CD14-positive monocyte (primary cell): Measurements from ENCODE around the gene ACP7. TPM values are rescaled to one million over a fixed set of nuclear protein-coding genes. Genes with fewer than 3 reads are reported as not detected.
"Not testable (repeated sequence)": the region's sequence is repeated elsewhere in the genome, so short reads cannot be mapped to it uniquely, and the experiment has no call there.

Experiments used
- DNase-seq, 3 donors: peaks; one replicate each; pipeline ENCODE4 v3.0.0-alpha.2; 2011 to 2022
- H2AFZ ChIP-seq: 2 replicates; pipeline ENCODE4 v1.6.0; 2012; ENCODE audit warnings: mild to moderate bottlenecking, low read depth, low read length, inconsistent platforms; ENCODE audit not compliant: insufficient read depth, poor library complexity, severe bottlenecking
- H3K27ac ChIP-seq, 2 donors: 1 replicate in 1 of 2; 2 replicates in 1 of 2; pipeline ENCODE4 v1.5.1; 2012 to 2013; ENCODE audit warnings: low read length in 2 of 2, control low read depth in 1 of 2, inconsistent platforms in 1 of 2, low read depth in 1 of 2, mild to moderate bottlenecking in 1 of 2
- H3K27me3 ChIP-seq, 2 donors: one replicate each; pipeline versions ENCODE4 v1.6.0 to v1.6.1; 2011 to 2013; ENCODE audit warnings: low read length in 2 of 2; ENCODE audit not compliant: control insufficient read depth in 2 of 2, insufficient read depth in 2 of 2
- H3K36me3 ChIP-seq, 2 donors: replicated peaks in 1 of 2; 1 replicate in 1 of 2; 2 replicates in 1 of 2; pipeline versions ENCODE4 v1.5.1 to v1.6.1; 2012 to 2013; ENCODE audit warnings: low read length in 2 of 2, control low read depth in 1 of 2, inconsistent platforms in 1 of 2, mild to moderate bottlenecking in 1 of 2; ENCODE audit not compliant: insufficient read depth in 2 of 2, control insufficient read depth in 1 of 2
- H3K4me1 ChIP-seq, 2 donors: 1 replicate in 1 of 2; 2 replicates in 1 of 2; pipeline versions ENCODE4 v1.5.1 to v1.6.1; 2012 to 2013; ENCODE audit warnings: low read length in 2 of 2, control low read depth in 1 of 2, inconsistent platforms in 1 of 2, mild to moderate bottlenecking in 1 of 2, moderate library complexity in 1 of 2; ENCODE audit not compliant: insufficient read depth in 2 of 2, control insufficient read depth in 1 of 2
- H3K4me2 ChIP-seq: replicated peaks from 2 replicates; pipeline ENCODE3; 2012; ENCODE audit warnings: low read length, moderate library complexity, mild to moderate bottlenecking; ENCODE audit not compliant: poor library complexity, severe bottlenecking; ENCODE audit errors: extremely low read depth
- H3K4me3 ChIP-seq, 3 experiments: fragments of 200-600 bp in 1 of 3; sonication (generic) in 1 of 3; replicated peaks in 1 of 3; 1 replicate in 2 of 3; 2 replicates in 1 of 3; pipeline ENCODE4 v1.5.1; 2011 to 2013; ENCODE audit warnings: low read length in 3 of 3, mild to moderate bottlenecking in 3 of 3, control low read depth in 2 of 3, low read depth in 2 of 3, inconsistent platforms in 1 of 3, moderate library complexity in 1 of 3
- H3K79me2 ChIP-seq: 2 replicates; pipeline ENCODE4 v1.6.0; 2012; ENCODE audit warnings: mild to moderate bottlenecking, control low read depth, inconsistent platforms, low read length, moderate library complexity; ENCODE audit not compliant: insufficient read depth
- H3K9ac ChIP-seq: 2 replicates; pipeline ENCODE4 v1.6.0; 2017; ENCODE audit warnings: low read length, mild to moderate bottlenecking; ENCODE audit not compliant: insufficient read depth, poor library complexity, severe bottlenecking
- H3K9me3 ChIP-seq, 2 donors: replicated peaks in 1 of 2; 1 replicate in 1 of 2; 2 replicates in 1 of 2; pipeline versions ENCODE4 v1.5.1 to v1.6.1; 2012 to 2013; ENCODE audit warnings: low read length in 2 of 2, control low read depth in 1 of 2; ENCODE audit not compliant: control insufficient read depth in 1 of 2, insufficient read depth in 1 of 2
- H4K20me1 ChIP-seq: 2 replicates; pipeline ENCODE4 v1.6.0; 2012; ENCODE audit warnings: mild to moderate bottlenecking, low read length, control low read depth, moderate library complexity; ENCODE audit not compliant: insufficient read depth
- H3K27ac Mint-ChIP-seq, 7 donors: one replicate each; pipeline ENCODE4 v1.8.0; 2020; ENCODE audit warnings: mild to moderate bottlenecking in 7 of 7, mixed read lengths in 7 of 7, moderate library complexity in 6 of 7, inconsistent platforms in 2 of 7
- H3K27me3 Mint-ChIP-seq, 3 donors: one replicate each; pipeline ENCODE4 v1.8.0; 2021 to 2022; ENCODE audit warnings: low read depth in 3 of 3, mild to moderate bottlenecking in 3 of 3, mixed read lengths in 3 of 3, moderate library complexity in 3 of 3, inconsistent platforms in 1 of 3
- H3K36me3 Mint-ChIP-seq, 2 donors: one replicate each; pipeline ENCODE4 v1.8.0; 2020; ENCODE audit warnings: mixed read lengths in 2 of 2, inconsistent platforms in 1 of 2, mild to moderate bottlenecking in 1 of 2
- H3K4me1 Mint-ChIP-seq: one replicate; pipeline ENCODE4 v1.8.0; 2020; ENCODE audit warnings: mild to moderate bottlenecking, mixed read lengths
- H3K4me3 Mint-ChIP-seq, 2 donors: one replicate each; pipeline ENCODE4 v1.8.0; 2020; ENCODE audit warnings: mild to moderate bottlenecking in 2 of 2, mixed read lengths in 2 of 2, moderate library complexity in 1 of 2
- H3K9me3 Mint-ChIP-seq, 7 donors: one replicate each; pipeline ENCODE4 v1.8.0; 2020 to 2022; ENCODE audit warnings: mixed read lengths in 7 of 7, mild to moderate bottlenecking in 6 of 7, moderate library complexity in 6 of 7, inconsistent platforms in 2 of 7
- WGBS: methylation state at CpG from one replicate; pipeline ENCODE4 v1.1.5; 2013; ENCODE audit warnings: missing lambda C conversion rate; ENCODE audit not compliant: insufficient coverage; 5-methylcytosine and 5-hydroxymethylcytosine counted together
- intact Hi-C, 2 donors: fragments of 100-400 bp; cut with micrococcal nuclease; formaldehyde crosslinking; loops; one replicate each; pipeline versions ENCODE4 v1.15.0 to v1.15.1; 2023
- polyA plus RNA-seq, 3 donors: library from polyadenylated mRNA; depleted of rRNA in 1 of 3; unstranded in 2 of 3; stranded (reverse) in 1 of 3; fragments of 300-500 nt in 2 of 3; fragments of >200 nt in 1 of 3; fragmentation: Illumina TruSeq in 2 of 3; gene quantifications; 1 replicate in 2 of 3; 2 replicates in 1 of 3; pipeline ENCODE4 v1.2.3, GENCODE V29; 2012 to 2021
- TF ChIP-seq, protein P1 (sequence below): fragments of 200-600 bp; IDR thresholded peaks from one replicate; pipeline ENCODE4 v1.8.0; 2022; ENCODE audit warnings: antibody characterized with exemption, mild to moderate bottlenecking

The ACP7 gene
- polyA plus RNA-seq, 3 donors: not detected

DNA sequence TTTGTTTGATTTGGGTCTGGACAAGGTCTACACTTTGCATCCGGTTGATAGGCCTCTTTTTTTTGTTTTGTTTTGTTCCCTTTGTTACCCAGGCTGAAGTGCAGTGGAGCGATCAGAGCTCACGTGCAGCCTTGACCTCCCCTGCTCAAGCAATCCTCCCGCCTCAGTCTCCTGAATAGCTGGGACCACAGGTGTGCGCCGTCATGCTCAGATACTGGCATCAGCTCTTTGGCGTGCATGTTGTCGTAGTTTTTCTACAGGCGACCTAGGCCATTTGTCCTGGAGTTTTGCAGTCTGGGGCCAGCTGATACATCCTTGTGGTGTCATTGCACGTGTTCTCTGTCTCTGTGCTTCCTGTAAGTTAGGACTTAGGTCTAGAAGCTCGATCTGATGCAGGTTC is 57.8 kb downstream of the ACP7 start:
- Mint-ChIP-seq H3K4me1 (peaks cover 35% of the 10 kb centered on the region), H3K27ac (peak overlapping the region in 1 of 7 donors; percentile 36)
- H3K9ac ChIP-seq: no peak overlapping the region

DNA sequence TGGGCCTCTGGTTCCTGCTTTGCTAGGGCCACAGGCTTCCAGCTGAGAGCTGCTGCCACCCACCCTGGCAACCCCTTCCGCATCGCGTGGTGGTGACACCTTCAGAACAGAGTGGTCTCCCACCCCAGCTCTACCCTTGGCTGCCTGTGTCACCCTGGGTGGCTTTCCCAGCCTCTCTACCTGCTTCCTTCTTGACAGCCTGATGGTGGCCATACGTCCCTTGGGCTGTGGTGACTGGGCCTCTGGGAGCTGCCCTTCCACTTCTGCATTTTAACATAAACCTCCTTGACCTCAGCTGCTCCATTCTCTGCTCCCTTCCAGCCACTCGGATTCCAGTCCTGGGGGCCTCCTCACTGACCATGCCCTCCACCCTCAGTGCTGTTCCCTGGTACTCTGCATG is 58.5 kb downstream of the ACP7 start:
- 22% methylated on average over 5 of the region's 5 CpGs for WGBS
- Mint-ChIP-seq H3K36me3 (peaks cover 3 to 6% of the 10 kb centered on the region in 2 donors), H3K4me1 (peaks cover 35% of the 10 kb centered on the region), H3K4me3 (no peak overlapping the region), H3K27ac (peak overlapping the region in 3 of 7 donors; percentile 17 to 57 (median 40)), H3K27me3 (peaks cover 0 to 1% (median 0%) of the 10 kb centered on the region in 3 donors), H3K9me3 (no peaks in the 10 kb centered on the region)
- Histone ChIP-seq H3K4me1 (peaks cover 23 to 24% of the 10 kb centered on the region in 2 donors), H3K9ac (peak overlapping the region; percentile 32), H3K27ac (peak overlapping the region in 1 of 2 donors; percentile 6), H3K36me3 (no peaks in the 10 kb centered on the region), H3K27me3 (no peaks in the 10 kb centered on the region), H3K4me3 (no peak overlapping the region), H3K4me2 (no peak overlapping the region), H3K9me3 (no peaks in the 10 kb centered on the region), H2AFZ (no peak overlapping the region), H4K20me1 (peaks cover 69% of the 10 kb centered on the region), H3K79me2 (peaks cover 35% of the 10 kb centered on the region)
- peak; percentile 11 to 38 (median 15) for DNase-seq
- TF ChIP-seq, protein P1, sequence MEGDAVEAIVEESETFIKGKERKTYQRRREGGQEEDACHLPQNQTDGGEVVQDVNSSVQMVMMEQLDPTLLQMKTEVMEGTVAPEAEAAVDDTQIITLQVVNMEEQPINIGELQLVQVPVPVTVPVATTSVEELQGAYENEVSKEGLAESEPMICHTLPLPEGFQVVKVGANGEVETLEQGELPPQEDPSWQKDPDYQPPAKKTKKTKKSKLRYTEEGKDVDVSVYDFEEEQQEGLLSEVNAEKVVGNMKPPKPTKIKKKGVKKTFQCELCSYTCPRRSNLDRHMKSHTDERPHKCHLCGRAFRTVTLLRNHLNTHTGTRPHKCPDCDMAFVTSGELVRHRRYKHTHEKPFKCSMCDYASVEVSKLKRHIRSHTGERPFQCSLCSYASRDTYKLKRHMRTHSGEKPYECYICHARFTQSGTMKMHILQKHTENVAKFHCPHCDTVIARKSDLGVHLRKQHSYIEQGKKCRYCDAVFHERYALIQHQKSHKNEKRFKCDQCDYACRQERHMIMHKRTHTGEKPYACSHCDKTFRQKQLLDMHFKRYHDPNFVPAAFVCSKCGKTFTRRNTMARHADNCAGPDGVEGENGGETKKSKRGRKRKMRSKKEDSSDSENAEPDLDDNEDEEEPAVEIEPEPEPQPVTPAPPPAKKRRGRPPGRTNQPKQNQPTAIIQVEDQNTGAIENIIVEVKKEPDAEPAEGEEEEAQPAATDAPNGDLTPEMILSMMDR: no peak
- intact Hi-C loops: no loop called here

More for the DNA sequence above, 57.8 kb downstream of the ACP7 start:
- H3K79me2 ChIP-seq: peaks cover 41% of the 10 kb centered on the region
- no peaks in the 10 kb centered on the region for H3K36me3 ChIP-seq
- H3K27ac ChIP-seq: no peak overlapping the region
- Mint-ChIP-seq H3K36me3 (peaks cover 3 to 6% of the 10 kb centered on the region in 2 donors), H3K9me3 (no peaks in the 10 kb centered on the region), H3K4me3 (no peak overlapping the region), H3K27me3 (peaks cover 0 to 1% (median 0%) of the 10 kb centered on the region in 3 donors)
- H2AFZ ChIP-seq: no peak overlapping the region
- H3K4me3 ChIP-seq: no peak overlapping the region
- H3K4me1 ChIP-seq: peaks cover 23 to 24% of the 10 kb centered on the region in 2 donors
- H3K27me3 ChIP-seq: no peaks in the 10 kb centered on the region
- H3K4me2 ChIP-seq: no peak overlapping the region
- intact Hi-C loops: no loop called here
- peaks cover 72% of the 10 kb centered on the region for H4K20me1 ChIP-seq
- TF ChIP-seq, protein P1: no peak
- no peak for DNase-seq
- 37% methylated on average over 5 of the region's 11 CpGs for WGBS
- no peaks in the 10 kb centered on the region for H3K9me3 ChIP-seq

DNA sequence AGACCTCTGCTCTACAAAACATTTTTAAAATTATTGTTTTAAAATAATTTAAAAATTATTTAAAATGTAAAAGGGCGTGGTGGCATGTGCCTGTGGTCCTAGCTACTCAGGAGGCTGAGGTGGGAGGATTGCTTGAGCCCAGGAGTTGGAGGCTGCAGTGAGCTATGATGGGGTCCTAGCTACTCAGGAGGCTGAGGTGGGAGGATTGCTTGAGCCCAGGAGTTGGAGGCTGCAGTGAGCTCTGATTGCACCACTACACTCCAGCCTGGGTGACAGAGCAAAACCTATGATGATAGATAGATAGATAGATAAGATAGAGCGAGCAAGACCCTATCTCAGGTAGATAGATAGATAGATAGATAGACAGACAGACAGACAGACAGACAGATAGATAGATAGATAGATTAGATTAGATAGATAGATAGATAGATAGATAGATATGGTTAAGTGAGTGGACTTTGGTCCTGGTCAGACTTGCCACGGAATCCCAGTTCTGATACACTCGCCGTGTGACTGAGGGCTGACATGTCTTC is 59.7 kb downstream of the ACP7 start:
- H3K27me3 ChIP-seq, H3K27ac Mint-ChIP-seq, H3K4me3 Mint-ChIP-seq, H3K4me2 ChIP-seq, H3K36me3 ChIP-seq, DNase-seq, H3K9me3 Mint-ChIP-seq, H3K9ac ChIP-seq, H3K27me3 Mint-ChIP-seq, H3K36me3 Mint-ChIP-seq, H2AFZ ChIP-seq, H3K4me3 ChIP-seq, H3K9me3 ChIP-seq, H3K27ac ChIP-seq, intact Hi-C loops: not testable (repeated sequence)
- H4K20me1 ChIP-seq: peaks cover 67% of the 10 kb centered on the region
- 100% methylated on average over 1 of the region's 5 CpGs for WGBS
- H3K4me1 ChIP-seq: peaks cover 23 to 24% of the 10 kb centered on the region in 2 donors
- peaks cover 35% of the 10 kb centered on the region for H3K4me1 Mint-ChIP-seq
- peaks cover 30% of the 10 kb centered on the region for H3K79me2 ChIP-seq
